H1 (cell line): ENCODE data around the gene ZNF500. TPM values are rescaled to one million over a fixed set of nuclear protein-coding genes. Genes with fewer than 3 reads are reported as not detected.

ENCODE experiments used
- CTCF ChIA-PET: fragments of 300-600 bp; sonication (Branson Sonifier 250); formaldehyde crosslinking; loops from one replicate; lab custom pipeline; 2021; ENCODE audit not compliant: partially characterized antibody; lab: Charles Lee
- POLR2A ChIA-PET: fragments of 300-600 bp; sonication (Branson Sonifier 250); formaldehyde crosslinking; loops from one replicate; lab custom pipeline; 2021; ENCODE audit warnings: inconsistent platforms; ENCODE audit not compliant: partially characterized antibody; lab: Charles Lee
- DNase-seq, 2 experiments: peaks; one replicate each; pipeline versions ENCODE4 v3.0.0 to v3.0.0-alpha.2; 2010 to 2022; ENCODE audit warnings: low spot score in 2 of 2, low read depth in 1 of 2, mixed read lengths in 1 of 2
- FAIRE-seq: peaks from 2 replicates; lab custom pipeline; 2011; peaks lifted over from hg19 to GRCh38; lab: Jason Lieb, UNC
- H2AFZ ChIP-seq: 2 replicates; pipeline ENCODE4 v1.8.1; 2012; ENCODE audit warnings: low read length, inconsistent platforms
- H2AK5ac ChIP-seq: 2 replicates; pipeline ENCODE4 v1.6.1; 2013; ENCODE audit warnings: low read depth, low read length
- H2BK120ac ChIP-seq: replicated peaks from 2 replicates; pipeline ENCODE3; 2013; ENCODE audit warnings: low read depth, low read length, inconsistent platforms
- H2BK12ac ChIP-seq: 2 replicates; pipeline ENCODE4 v1.6.1; 2013; ENCODE audit warnings: low read depth, low read length
- H2BK15ac ChIP-seq: 2 replicates; pipeline ENCODE4 v1.6.1; 2013; ENCODE audit warnings: low read length
- H2BK20ac ChIP-seq: 2 replicates; pipeline ENCODE4 v1.6.1; 2013; ENCODE audit warnings: low read length
- H2BK5ac ChIP-seq: 2 replicates; pipeline ENCODE4 v1.6.1; 2013; ENCODE audit warnings: low read depth, low read length
- H3K14ac ChIP-seq: 2 replicates; pipeline ENCODE4 v1.6.1; 2013; ENCODE audit warnings: inconsistent platforms; ENCODE audit not compliant: insufficient read length
- H3K18ac ChIP-seq: 2 replicates; pipeline ENCODE4 v1.6.1; 2013; ENCODE audit warnings: low read length; ENCODE audit errors: extremely low read depth
- H3K23ac ChIP-seq: 2 replicates; pipeline ENCODE4 v1.6.1; 2013; ENCODE audit warnings: inconsistent platforms; ENCODE audit not compliant: insufficient read length
- H3K23me2 ChIP-seq: 2 replicates; pipeline ENCODE4 v1.6.1; 2013; ENCODE audit warnings: low read depth, low read length
- H3K27ac ChIP-seq: 2 replicates; pipeline ENCODE4 v1.6.1; 2011; ENCODE audit warnings: low read depth, low read length, inconsistent platforms
- H3K27me3 ChIP-seq, 4 experiments: replicated peaks in 1 of 4; 1 replicate in 1 of 4; 2 replicates in 3 of 4; pipeline versions ENCODE4 v1.6.1 to v1.8.1; 2011 to 2013; ENCODE audit warnings: low read length in 3 of 4, mild to moderate bottlenecking in 3 of 4, inconsistent platforms in 2 of 4, mixed read lengths in 2 of 4, moderate library complexity in 1 of 4; ENCODE audit not compliant: control insufficient read depth in 3 of 4, insufficient read depth in 3 of 4; ENCODE audit errors: extremely low read depth in 1 of 4
- H3K36me3 ChIP-seq, 4 experiments: 2 replicates each; pipeline versions ENCODE4 v1.6.1 to v1.8.1; 2011 to 2013; ENCODE audit warnings: mild to moderate bottlenecking in 4 of 4, low read length in 3 of 4, moderate library complexity in 2 of 4, control low read depth in 1 of 4, inconsistent platforms in 1 of 4; ENCODE audit not compliant: insufficient read depth in 4 of 4, control insufficient read depth in 2 of 4
- H3K4ac ChIP-seq: replicated peaks from 2 replicates; pipeline ENCODE3; 2013; ENCODE audit warnings: low read length, low read depth, mixed read lengths, inconsistent platforms; ENCODE audit not compliant: insufficient read length
- H3K4me1 ChIP-seq, 4 experiments: replicated peaks in 1 of 4; 1 replicate in 1 of 4; 2 replicates in 3 of 4; pipeline versions ENCODE4 v1.6.1 to v1.8.1; 2011 to 2013; ENCODE audit warnings: low read length in 3 of 4, inconsistent platforms in 2 of 4, mixed read lengths in 1 of 4; ENCODE audit not compliant: insufficient read depth in 4 of 4, control insufficient read depth in 3 of 4
- H3K4me2 ChIP-seq, 2 experiments: 2 replicates each; pipeline versions ENCODE4 v1.6.1 to v1.8.1; 2011 to 2013; ENCODE audit warnings: low read depth in 2 of 2, low read length in 2 of 2, control low read depth in 1 of 2, inconsistent platforms in 1 of 2, mild to moderate bottlenecking in 1 of 2; ENCODE audit not compliant: insufficient read depth in 1 of 2
- H3K4me3 ChIP-seq, 4 experiments: fragments of 200-600, 300-600 bp in 1 of 4; sonication (generic), shearing (Covaris generic), sonication (Bioruptor Twin) in 1 of 4; 2 replicates each; pipeline versions ENCODE4 v1.5.1 to v1.8.1; 2011 to 2016; ENCODE audit warnings: low read length in 4 of 4, low read depth in 3 of 4, control low read depth in 2 of 4, inconsistent platforms in 2 of 4, mild to moderate bottlenecking in 2 of 4, mixed read lengths in 1 of 4, moderate library complexity in 1 of 4; ENCODE audit not compliant: insufficient read depth in 2 of 4; ENCODE audit errors: extremely low read depth in 1 of 4
- H3K56ac ChIP-seq: replicated peaks from 2 replicates; pipeline ENCODE3; 2013; ENCODE audit warnings: low read depth, mild to moderate bottlenecking, mixed read lengths, low read length, inconsistent platforms; ENCODE audit not compliant: insufficient read length
- H3K79me1 ChIP-seq: 2 replicates; pipeline ENCODE4 v1.6.1; 2013; ENCODE audit warnings: low read depth, low read length, control low read depth
- H3K79me2 ChIP-seq, 2 experiments: 2 replicates each; pipeline versions ENCODE4 v1.6.1 to v1.8.1; 2012 to 2013; ENCODE audit warnings: low read length in 2 of 2, mild to moderate bottlenecking in 2 of 2, inconsistent platforms in 1 of 2; ENCODE audit not compliant: insufficient read depth in 2 of 2, control insufficient read depth in 1 of 2
- H3K9ac ChIP-seq, 4 experiments: replicated peaks in 1 of 4; 1 replicate in 1 of 4; 2 replicates in 3 of 4; pipeline versions ENCODE4 v1.6.1 to v1.8.1; 2011 to 2013; ENCODE audit warnings: low read depth in 3 of 4, low read length in 3 of 4, control low read depth in 2 of 4, mild to moderate bottlenecking in 2 of 4, moderate library complexity in 2 of 4, inconsistent platforms in 1 of 4; ENCODE audit errors: extremely low read depth in 1 of 4
- H3K9me3 ChIP-seq, 2 experiments: 2 replicates each; pipeline versions ENCODE4 v1.6.1 to v1.8.1; 2012 to 2013; ENCODE audit warnings: mild to moderate bottlenecking in 2 of 2, moderate library complexity in 2 of 2, control low read depth in 1 of 2, inconsistent platforms in 1 of 2, low read depth in 1 of 2, low read length in 1 of 2, mixed read lengths in 1 of 2; ENCODE audit not compliant: insufficient read depth in 2 of 2
- H4K20me1 ChIP-seq, 2 experiments: replicated peaks in 1 of 2; 2 replicates each; pipeline versions ENCODE3 to v1.8.1; 2011 to 2013; ENCODE audit warnings: inconsistent platforms in 2 of 2, low read length in 2 of 2, mild to moderate bottlenecking in 1 of 2; ENCODE audit not compliant: insufficient read depth in 2 of 2, control insufficient read depth in 1 of 2
- H4K5ac ChIP-seq: 2 replicates; pipeline ENCODE4 v1.6.1; 2013; ENCODE audit warnings: low read length, low read depth, mixed read lengths, inconsistent platforms; ENCODE audit not compliant: insufficient read length
- H4K8ac ChIP-seq: 2 replicates; pipeline ENCODE4 v1.8.0; 2013; ENCODE audit warnings: mild to moderate bottlenecking, moderate library complexity, low read length, inconsistent platforms; ENCODE audit not compliant: insufficient read depth; ENCODE audit errors: extremely low read depth
- H4K91ac ChIP-seq: replicated peaks from 2 replicates; pipeline ENCODE3; 2013; ENCODE audit warnings: low read length, mixed read lengths, inconsistent platforms; ENCODE audit not compliant: insufficient read length
- CTBP2 ChIP-seq: IDR thresholded peaks from 2 replicates; pipeline ENCODE4 v1.7.0; 2011; ENCODE audit warnings: borderline replicate concordance, mild to moderate bottlenecking, moderate library complexity, mixed read lengths, low read length; ENCODE audit not compliant: insufficient read depth, insufficient read length
- EZH2 ChIP-seq: fragments of 200-600 bp; sonication (generic); IDR thresholded peaks from 2 replicates; pipeline ENCODE4 v1.7.1; 2012; ENCODE audit warnings: low read depth, mild to moderate bottlenecking, moderate library complexity, low read length, inconsistent platforms; ENCODE audit not compliant: severe bottlenecking
- JUND ChIP-seq: IDR thresholded peaks from 2 replicates; pipeline ENCODE4 v1.6.1; 2011; ENCODE audit warnings: mild to moderate bottlenecking, improper control_type of control experiment, low read length
- POU5F1 ChIP-seq: IDR thresholded peaks from 2 replicates; pipeline ENCODE4 v1.6.1; 2011; ENCODE audit warnings: low read depth, mild to moderate bottlenecking, low read length, moderate library complexity
- RBBP5 ChIP-seq: IDR thresholded peaks from 2 replicates; pipeline ENCODE4 v1.7.1; 2012; ENCODE audit warnings: low read depth, mild to moderate bottlenecking, inconsistent platforms, low read length, moderate library complexity, borderline replicate concordance
- SUZ12 ChIP-seq: fragments of 200-600 bp; sonication (generic); IDR thresholded peaks from 2 replicates; pipeline ENCODE4 v1.6.1; 2012; ENCODE audit warnings: mild to moderate bottlenecking, inconsistent platforms, low read length, moderate library complexity, mixed read lengths
- TEAD4 ChIP-seq: IDR thresholded peaks from 2 replicates; pipeline ENCODE4 v1.6.1; 2012; ENCODE audit warnings: low read depth, low read length, inconsistent platforms, mixed read lengths
- WGBS, 2 experiments: shearing (Covaris generic) in 1 of 2; methylation state at CpG; one replicate each; pipeline versions ENCODE4 v1.1.6 to v1.1.7; 2013 to 2015; ENCODE audit warnings: low lambda C conversion rate in 2 of 2, mixed read lengths in 2 of 2, inconsistent platforms in 1 of 2, low coverage in 1 of 2, missing lambda C conversion rate in 1 of 2; ENCODE audit not compliant: insufficient replicate concordance in 2 of 2, insufficient coverage in 1 of 2, insufficient read length in 1 of 2; ENCODE audit errors: extremely low coverage in 1 of 2, missing lambda C conversion rate in 1 of 2; 5-methylcytosine and 5-hydroxymethylcytosine counted together
- polyA plus RNA-seq, 7 experiments: library from polyadenylated mRNA; depleted of rRNA in 3 of 7; stranded (reverse) in 5 of 7; unstranded in 2 of 7; fragments of >200 nt in 5 of 7; fragments of 200-250 nt in 2 of 7; gene quantifications; 1 replicate in 5 of 7; 2 replicates in 1 of 7; 4 replicates in 1 of 7; pipeline versions ENCODE4 v1.2.1 to v1.2.3, GENCODE V29; 2011 to 2013; ENCODE audit warnings: missing spikeins in 2 of 7, mixed read lengths in 2 of 7
- total RNA-seq: library from RNA; stranded (reverse); fragmentation: NEBNext Ultra II Directional; extraction: Animal tissue kit (Norgen Biotek cat#: 25700); gene quantifications from 2 replicates; pipeline ENCODE4 v1.2.1, GENCODE V29; 2021

ZNF500 gene
- total and polyA plus RNA-seq, 2 of the 8 experiments (the other 6 are each of a cell fraction or from before 2014, with no cell fraction given): 10.3 to 10.4 TPM

- CTCF ChIA-PET: interaction anchor here (0.6 to 1.7 kb wide), 2 partner anchors 9 to 14 kb away, joined by 3 to 8 read pairs; no protein-coding TSS in a partner anchor
- TF ChIP-seq SUZ12 (no peak), JUND (no peak), CTBP2 (no peak), EZH2 (no peak), RBBP5 (no peak), TEAD4 (no peak), POU5F1 (no peak)
These were observed 16.1 kb downstream of the ZNF500 start for GRCh38 chr16:4750896-4751295.

More at GRCh38 chr16:4750896-4751295, 16.1 kb downstream of the ZNF500 start:
- peaks cover 0 to 5% of the 10 kb centered on the region in 2 experiments; a peak in 1 of 4 replicates for H3K9me3 ChIP-seq
- H3K4me2 ChIP-seq: no peak overlapping the region
- H3K27me3 ChIP-seq: no peaks in the 10 kb centered on the region
- no peak overlapping the region for H3K14ac ChIP-seq
- no peak overlapping the region for H2BK5ac ChIP-seq
- H3K23ac ChIP-seq: no peak overlapping the region
- no peaks in the 10 kb centered on the region for H3K23me2 ChIP-seq
- no peaks in the 10 kb centered on the region; the same call in none of the 2 replicates for H3K79me1 ChIP-seq
- no peaks in the 10 kb centered on the region; a peak in 1 of 7 replicates for H3K4me1 ChIP-seq
- peaks cover 3 to 28% (median 21%) of the 10 kb centered on the region in 4 experiments; a peak in 6 of 8 replicates for H3K36me3 ChIP-seq
- H2AFZ ChIP-seq: no peak overlapping the region
- H2BK120ac ChIP-seq: no peak overlapping the region
- no peak overlapping the region for H2BK20ac ChIP-seq
- H3K9ac ChIP-seq: no peak overlapping the region
- no peak overlapping the region for H3K4me3 ChIP-seq
- no peak overlapping the region for H4K91ac ChIP-seq
- 89% methylated on average over 8 of the region's 8 CpGs; no CpG with 5 or more reads in 1 of the 2 experiments for WGBS, 2 experiments
- H2AK5ac ChIP-seq: no peak overlapping the region
- H3K4ac ChIP-seq: no peak overlapping the region
- H4K20me1 ChIP-seq: peaks cover 0 to 3% of the 10 kb centered on the region in 2 experiments
- H3K79me2 ChIP-seq: no peaks in the 10 kb centered on the region
- H2BK15ac ChIP-seq: no peak overlapping the region
- H4K8ac ChIP-seq: no peak overlapping the region
- POLR2A ChIA-PET: interaction anchor here (1.5 to 2.9 kb wide), 2 partner anchors 9 to 16 kb away, joined by 6 to 16 read pairs; partner anchors contain the start of genes ANKS3 and DNAAF8
- no peak overlapping the region for H3K56ac ChIP-seq
- FAIRE-seq: no peak
- no peak overlapping the region for H3K27ac ChIP-seq
- H2BK12ac ChIP-seq: no peak overlapping the region
- no peak for DNase-seq
- H3K18ac ChIP-seq: no peak overlapping the region
- no peak overlapping the region for H4K5ac ChIP-seq
